IMR-90 (cell line): ENCODE measurements around the gene CPN2. TPM values are rescaled to one million over a fixed set of nuclear protein-coding genes. Genes with fewer than 3 reads are reported as not detected.

ENCODE experiments used
- ATAC-seq: fragments of 200-7000 bp; cut with Tn5 transposase; 2 replicates; pipeline ENCODE4 v1.9.1; 2020; ENCODE audit warnings: low read depth, mild to moderate bottlenecking, moderate library complexity
- BruUV-seq: library from RNA; stranded (reverse); fragments of 400-500 nt; replicated peaks from 2 replicates; lab custom pipeline; 2021; lab: Mats Ljungman, UMichigan
- CTCF ChIA-PET: fragments of 300-600 bp; formaldehyde crosslinking; extraction: SDS; loops from one replicate; lab custom pipeline; 2021; ENCODE audit warnings: antibody characterized with exemption; lab: Yijun Ruan, JAX
- POLR2A ChIA-PET: fragments of 300-600 bp; sonication (Branson Sonifier 250); formaldehyde crosslinking; loops from one replicate; lab custom pipeline; 2022; ENCODE audit warnings: antibody characterized with exemption; ENCODE audit not compliant: unreplicated experiment; lab: Charles Lee
- DNase-seq: peaks from one replicate; pipeline ENCODE4 v3.0.0; 2013
- H2AFZ ChIP-seq: replicated peaks from 2 replicates; pipeline ENCODE3; 2013; ENCODE audit warnings: low read length, mild to moderate bottlenecking; ENCODE audit not compliant: poor library complexity
- H2AK5ac ChIP-seq: 2 replicates; pipeline ENCODE4 v1.6.1; 2013; ENCODE audit warnings: low read depth, low read length, inconsistent platforms
- H2AK9ac ChIP-seq: replicated peaks from 2 replicates; pipeline ENCODE3; 2013; ENCODE audit warnings: mild to moderate bottlenecking, low read depth, low read length, moderate library complexity; ENCODE audit not compliant: poor library complexity
- H2BK120ac ChIP-seq: 2 replicates; pipeline ENCODE4 v1.6.1; 2013; ENCODE audit warnings: low read depth, low read length, inconsistent platforms
- H2BK15ac ChIP-seq: 3 replicates; pipeline ENCODE4 v1.6.1; 2013; ENCODE audit warnings: low read depth, low read length, inconsistent platforms
- H2BK20ac ChIP-seq: 2 replicates; pipeline ENCODE4 v1.6.1; 2013; ENCODE audit warnings: low read depth, mild to moderate bottlenecking, inconsistent platforms, low read length, moderate library complexity
- H2BK5ac ChIP-seq: 2 replicates; pipeline ENCODE4 v1.6.1; 2013; ENCODE audit warnings: mild to moderate bottlenecking, low read depth, low read length, inconsistent platforms; ENCODE audit not compliant: poor library complexity, severe bottlenecking
- H3K14ac ChIP-seq: replicated peaks from 2 replicates; pipeline ENCODE4 v1.6.1; 2013; ENCODE audit warnings: low read depth, low read length, inconsistent platforms
- H3K18ac ChIP-seq: 2 replicates; pipeline ENCODE4 v1.6.1; 2013; ENCODE audit warnings: low read depth, low read length, control low read depth
- H3K23ac ChIP-seq: 2 replicates; pipeline ENCODE4 v1.6.1; 2013; ENCODE audit warnings: low read depth, low read length, inconsistent platforms
- H3K27ac ChIP-seq: 2 replicates; pipeline ENCODE4 v1.5.1; 2013; ENCODE audit warnings: mild to moderate bottlenecking, control low read depth, low read length; ENCODE audit not compliant: insufficient read depth
- H3K27me3 ChIP-seq: 2 replicates; pipeline ENCODE4 v1.6.1; 2013; ENCODE audit warnings: low read length; ENCODE audit not compliant: control insufficient read depth, insufficient read depth
- H3K36me3 ChIP-seq: 2 replicates; pipeline ENCODE4 v1.6.1; 2013; ENCODE audit warnings: low read length, mixed read lengths; ENCODE audit not compliant: control insufficient read depth, insufficient read depth
- H3K4ac ChIP-seq: 2 replicates; pipeline ENCODE4 v1.6.1; 2013; ENCODE audit warnings: low read depth, low read length, inconsistent platforms
- H3K4me1 ChIP-seq: 2 replicates; pipeline ENCODE4 v1.6.1; 2013; ENCODE audit warnings: low read length, mixed read lengths; ENCODE audit not compliant: control insufficient read depth, insufficient read depth
- H3K4me2 ChIP-seq: 2 replicates; pipeline ENCODE4 v1.6.1; 2013; ENCODE audit warnings: low read depth, mild to moderate bottlenecking, control low read depth, low read length, moderate library complexity
- H3K4me3 ChIP-seq: 2 replicates; pipeline ENCODE4 v1.5.1; 2013; ENCODE audit warnings: low read depth, mild to moderate bottlenecking, control low read depth, low read length, moderate library complexity; ENCODE audit not compliant: insufficient read depth
- H3K56ac ChIP-seq: 2 replicates; pipeline ENCODE4 v1.6.1; 2013; ENCODE audit warnings: low read length, inconsistent platforms; ENCODE audit not compliant: insufficient read depth; ENCODE audit errors: extremely low read depth
- H3K79me1 ChIP-seq, 2 experiments: 2 replicates each; pipeline ENCODE4 v1.6.1; 2013; ENCODE audit warnings: low read length in 2 of 2, inconsistent platforms in 1 of 2, low read depth in 1 of 2
- H3K9ac ChIP-seq: 2 replicates; pipeline ENCODE4 v1.6.1; 2013; ENCODE audit warnings: low read depth, low read length, control low read depth
- H3K9me1 ChIP-seq: 2 replicates; pipeline ENCODE4 v1.6.1; 2013; ENCODE audit warnings: low read length, inconsistent platforms; ENCODE audit not compliant: insufficient read depth
- H3K9me3 ChIP-seq: 2 replicates; pipeline ENCODE4 v1.6.1; 2013; ENCODE audit warnings: low read length; ENCODE audit not compliant: control insufficient read depth, insufficient read depth
- H4K20me1 ChIP-seq: 2 replicates; pipeline ENCODE4 v1.6.1; 2013; ENCODE audit warnings: low read length, inconsistent platforms; ENCODE audit not compliant: insufficient read depth
- H4K5ac ChIP-seq: 2 replicates; pipeline ENCODE4 v1.6.1; 2013; ENCODE audit warnings: mild to moderate bottlenecking, low read depth, low read length, control low read depth
- H4K8ac ChIP-seq, 2 experiments: 2 replicates each; pipeline ENCODE4 v1.6.1; 2013; ENCODE audit warnings: low read depth in 2 of 2, low read length in 2 of 2, control low read depth in 1 of 2, inconsistent platforms in 1 of 2
- H4K91ac ChIP-seq: 2 replicates; pipeline ENCODE4 v1.6.1; 2013; ENCODE audit warnings: low read depth, low read length, inconsistent platforms; ENCODE audit not compliant: insufficient read depth
- CEBPB ChIP-seq: IDR thresholded peaks from 2 replicates; pipeline ENCODE4 v1.6.1; 2012; ENCODE audit warnings: low read depth, low read length, improper control_type of control experiment
- FOS ChIP-seq: fragments of 150-350 bp; IDR thresholded peaks from 2 replicates; pipeline ENCODE4 v1.6.1; 2016; ENCODE audit warnings: low read depth, low read length
- MAZ ChIP-seq: IDR thresholded peaks from 2 replicates; pipeline ENCODE4 v1.6.1; 2012; ENCODE audit warnings: low read depth, mild to moderate bottlenecking, low read length, improper control_type of control experiment, moderate library complexity, borderline replicate concordance
- NFE2L2 ChIP-seq: fragments of 150-350 bp; IDR thresholded peaks from 2 replicates; pipeline ENCODE4 v1.6.1; 2016; ENCODE audit warnings: low read depth, mild to moderate bottlenecking, low read length
- POLR2A ChIP-seq: IDR thresholded peaks from 2 replicates; pipeline ENCODE4 v1.6.1; 2012; ENCODE audit warnings: mild to moderate bottlenecking, low read depth, low read length
- RAD21 ChIP-seq: IDR thresholded peaks from 2 replicates; pipeline ENCODE4 v1.6.1; 2012; ENCODE audit warnings: low read length, improper control_type of control experiment
- WGBS, 2 experiments: methylation state at CpG; one replicate each; pipeline versions ENCODE4 v1.1.5 to v1.1.7; 2013; ENCODE audit warnings: missing lambda C conversion rate in 2 of 2; ENCODE audit not compliant: insufficient read length in 1 of 2; ENCODE audit errors: extremely low coverage in 2 of 2; 5-methylcytosine and 5-hydroxymethylcytosine counted together
- dilution Hi-C: fragments of 300-500 bp; cut with HindIII; formaldehyde crosslinking; loops from one replicate; pipeline ENCODE4 v1.14.3; 2018; ENCODE audit warnings: low sequenced_read_pairs; ENCODE audit not compliant: unreplicated experiment
- in situ Hi-C: fragments of 300-500 bp; cut with MboI; formaldehyde crosslinking; loops from 3 replicates; pipeline ENCODE4 v1.14.3; 2019; ENCODE audit warnings: low sequenced_read_pairs, inconsistent platforms, mixed read lengths
- intact Hi-C: fragments of 100-400 bp; cut with micrococcal nuclease; formaldehyde crosslinking; loops from 2 replicates; pipeline ENCODE4 v1.10.0; 2022
- polyA plus RNA-seq, 3 experiments: library from polyadenylated mRNA; depleted of rRNA; stranded (reverse); fragments of >200 nt; gene quantifications; 2 replicates each; pipeline ENCODE4 v1.2.3, GENCODE V29; 2012; ENCODE audit warnings: low replicate concordance in 1 of 3
- total RNA-seq: library from RNA; depleted of rRNA; stranded (reverse); fragments of >200 nt; gene quantifications from 2 replicates; pipeline ENCODE4 v1.2.3, GENCODE V29; 2012
- TF ChIP-seq, protein P1 (sequence below): conservative IDR thresholded peaks from 2 replicates; pipeline ENCODE4 v1.5.1; 2012; ENCODE audit warnings: mild to moderate bottlenecking, low read depth, low read length, improper control_type of control experiment

Gene CPN2
- total and polyA plus RNA-seq, 2 of the 4 experiments (the other 2 are of a cell fraction): 0.07 TPM; not detected in 1

DNA sequence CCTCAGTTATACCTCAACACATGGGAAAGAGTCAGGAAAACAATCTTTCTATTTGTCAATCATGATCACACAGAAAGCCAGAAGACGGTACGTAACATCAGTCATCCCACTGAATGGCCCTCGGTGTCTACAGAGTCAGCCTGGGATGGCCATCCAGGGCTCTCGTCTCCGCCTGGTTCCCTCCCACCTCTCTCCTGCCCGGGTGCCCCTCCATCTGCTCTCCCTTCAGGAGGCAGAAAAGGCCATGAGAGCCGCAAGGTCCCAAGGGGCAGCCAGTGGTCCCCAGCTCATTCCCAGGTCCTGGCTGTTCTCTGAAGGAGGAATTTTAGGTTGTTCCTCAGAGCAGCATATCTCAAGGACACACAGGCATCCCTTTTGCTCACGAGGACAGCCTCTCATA lies 22.8 kb upstream of the CPN2 start:
- no peak for ATAC-seq
- Histone ChIP-seq H2AFZ (no peak overlapping the region), H2BK5ac (no peak overlapping the region), H3K9ac (no peak overlapping the region), H3K27ac (no peak overlapping the region), H3K27me3 (peaks cover 6% of the 10 kb centered on the region; the same call in 1 of the 2 replicates), H2AK9ac (no peak overlapping the region), H4K8ac (no peak overlapping the region), H2BK120ac (no peak overlapping the region), H3K4me3 (no peak overlapping the region), H4K91ac (no peak overlapping the region), H3K4ac (no peak overlapping the region), H3K4me2 (no peak overlapping the region), H3K9me3 (no peaks in the 10 kb centered on the region), H4K20me1 (no peaks in the 10 kb centered on the region), H2BK20ac (no peak overlapping the region), H3K36me3 (no peaks in the 10 kb centered on the region), H4K5ac (no peak overlapping the region), H3K14ac (no peak overlapping the region), H3K23ac (no peak overlapping the region), H3K4me1 (peaks cover 5% of the 10 kb centered on the region), H3K79me1 (no peaks in the 10 kb centered on the region), H2BK15ac (no peak overlapping the region), H3K9me1 (peaks cover 7% of the 10 kb centered on the region; the same call in 1 of the 2 replicates), H2AK5ac (no peak overlapping the region), H3K18ac (no peak overlapping the region), H3K56ac (no peak overlapping the region)
- DNase-seq: no peak
- WGBS, 2 experiments: no CpG with 5 or more reads among the region's 8 CpGs
- ChIA-PET CTCF (no interaction called here), POLR2A (no interaction called here)
- dilution Hi-C loops (no loop called here), in situ Hi-C loops (no loop called here), intact Hi-C loops (no loop called here)
- TF ChIP-seq NFE2L2: no peak
- TF ChIP-seq FOS: no peak
- TF ChIP-seq, protein P1, sequence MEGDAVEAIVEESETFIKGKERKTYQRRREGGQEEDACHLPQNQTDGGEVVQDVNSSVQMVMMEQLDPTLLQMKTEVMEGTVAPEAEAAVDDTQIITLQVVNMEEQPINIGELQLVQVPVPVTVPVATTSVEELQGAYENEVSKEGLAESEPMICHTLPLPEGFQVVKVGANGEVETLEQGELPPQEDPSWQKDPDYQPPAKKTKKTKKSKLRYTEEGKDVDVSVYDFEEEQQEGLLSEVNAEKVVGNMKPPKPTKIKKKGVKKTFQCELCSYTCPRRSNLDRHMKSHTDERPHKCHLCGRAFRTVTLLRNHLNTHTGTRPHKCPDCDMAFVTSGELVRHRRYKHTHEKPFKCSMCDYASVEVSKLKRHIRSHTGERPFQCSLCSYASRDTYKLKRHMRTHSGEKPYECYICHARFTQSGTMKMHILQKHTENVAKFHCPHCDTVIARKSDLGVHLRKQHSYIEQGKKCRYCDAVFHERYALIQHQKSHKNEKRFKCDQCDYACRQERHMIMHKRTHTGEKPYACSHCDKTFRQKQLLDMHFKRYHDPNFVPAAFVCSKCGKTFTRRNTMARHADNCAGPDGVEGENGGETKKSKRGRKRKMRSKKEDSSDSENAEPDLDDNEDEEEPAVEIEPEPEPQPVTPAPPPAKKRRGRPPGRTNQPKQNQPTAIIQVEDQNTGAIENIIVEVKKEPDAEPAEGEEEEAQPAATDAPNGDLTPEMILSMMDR: no peak
- no peak for TF ChIP-seq RAD21
- no peak for TF ChIP-seq CEBPB
- no peak for TF ChIP-seq POLR2A
- TF ChIP-seq MAZ: no peak
- BruUV-seq: no TSS peak
